Thoracic aorta (tissue), 2 donors: ENCODE measurements around the gene CTNNBL1. TPM values are rescaled to one million over a fixed set of nuclear protein-coding genes. Genes with fewer than 3 reads are reported as not detected.

ENCODE experiments used
- ATAC-seq: fragments of 150-250 bp; one replicate; pipeline ENCODE4 v1.8.0; 2017; ENCODE audit warnings: low read depth; ENCODE audit not compliant: insufficient number of reproducible peaks, low FRiP score
- DNase-seq: peaks from one replicate; pipeline ENCODE4 v3.0.0-alpha.2; 2020; ENCODE audit warnings: low spot score
- H3K27ac ChIP-seq, 2 donors: fragments of 200-600 bp; sonication (generic); 1 replicate in 1 of 2; 2 replicates in 1 of 2; pipeline ENCODE4 v1.5.1; 2016; ENCODE audit warnings: mild to moderate bottlenecking in 2 of 2, moderate library complexity in 2 of 2
- H3K27me3 ChIP-seq: fragments of 200-600 bp; sonication (generic); replicated peaks from 2 replicates; pipeline ENCODE4 v1.6.0; 2016; ENCODE audit warnings: mild to moderate bottlenecking; ENCODE audit not compliant: insufficient read depth
- H3K36me3 ChIP-seq: fragments of 200-600 bp; sonication (generic); one replicate; pipeline ENCODE4 v1.5.1; 2016
- H3K4me1 ChIP-seq, 2 donors: fragments of 200-600 bp; sonication (generic); 1 replicate in 1 of 2; 2 replicates in 1 of 2; pipeline versions ENCODE4 v1.5.1 to v1.6.0; 2016; ENCODE audit warnings: low read depth in 2 of 2, mild to moderate bottlenecking in 1 of 2; ENCODE audit not compliant: control insufficient read depth in 1 of 2
- H3K4me3 ChIP-seq: fragments of 200-600 bp; sonication (generic); 2 replicates; pipeline ENCODE4 v1.5.1; 2016; ENCODE audit warnings: mild to moderate bottlenecking
- H3K9me3 ChIP-seq: fragments of 200-600 bp; sonication (generic); 2 replicates; pipeline ENCODE4 v1.5.1; 2016
- CTCF ChIP-seq: fragments of 200-600 bp; sonication (generic); IDR thresholded peaks from one replicate; pipeline ENCODE4 v1.5.1; 2019; ENCODE audit warnings: antibody characterized with exemption
- total RNA-seq, 2 donors: library from RNA; depleted of rRNA; stranded (reverse); fragments of >200 nt; gene quantifications; one replicate each; pipeline versions ENCODE4 v1.1.0 to v1.2.3, GENCODE V29; 2016

Gene CTNNBL1
- total RNA-seq, 2 donors from 2014 or later: 22.6 to 34.3 TPM

- ATAC-seq (no peak), DNase-seq (no peak)
- Histone ChIP-seq H3K36me3 (no peaks in the 10 kb centered on the region), H3K9me3 (no peaks in the 10 kb centered on the region), H3K27ac (no peak overlapping the region), H3K4me1 (peaks cover 6 to 14% of the 10 kb centered on the region in 2 donors), H3K4me3 (peak overlapping the region; percentile 62), H3K27me3 (no peaks in the 10 kb centered on the region)
- TF ChIP-seq CTCF: no peak
Observed at GRCh38 chr20:37914367-37914671, 220.5 kb downstream of the CTNNBL1 start.

GRCh38 chr20:37914672-37915433, 221.0 kb downstream of the CTNNBL1 start:
- Histone ChIP-seq H3K4me3 (peak overlapping the region; percentile 62), H3K27ac (no peak overlapping the region)
- TF ChIP-seq CTCF: no peak

GRCh38 chr20:37915434-37915787, 221.6 kb downstream of the CTNNBL1 start:
- no peaks in the 10 kb centered on the region for H3K9me3 ChIP-seq
- no peaks in the 10 kb centered on the region for H3K27me3 ChIP-seq
- no peaks in the 10 kb centered on the region for H3K36me3 ChIP-seq
- ATAC-seq (no peak), DNase-seq (no peak)
- TF ChIP-seq CTCF: no peak
- H3K4me3 ChIP-seq: peak overlapping the region; percentile 62
- no peak overlapping the region for H3K27ac ChIP-seq
- peaks cover 6 to 14% of the 10 kb centered on the region in 2 donors for H3K4me1 ChIP-seq

More at GRCh38 chr20:37914672-37915433, 221.0 kb downstream of the CTNNBL1 start:
- Histone ChIP-seq H3K4me1 (peaks cover 6 to 14% of the 10 kb centered on the region in 2 donors), H3K9me3 (no peaks in the 10 kb centered on the region), H3K36me3 (no peaks in the 10 kb centered on the region), H3K27me3 (no peaks in the 10 kb centered on the region)
- no peak for ATAC-seq
- DNase-seq: no peak

- peaks cover 6 to 14% of the 10 kb centered on the region in 2 donors for H3K4me1 ChIP-seq
- no peaks in the 10 kb centered on the region for H3K9me3 ChIP-seq
- no peak overlapping the region for H3K4me3 ChIP-seq
- TF ChIP-seq CTCF: no peak
- no peaks in the 10 kb centered on the region for H3K36me3 ChIP-seq
- ATAC-seq (no peak), DNase-seq (no peak)
- no peak overlapping the region for H3K27ac ChIP-seq
- no peaks in the 10 kb centered on the region for H3K27me3 ChIP-seq
Observed at GRCh38 chr20:37915800-37916570, 222.2 kb downstream of the CTNNBL1 start.

- H3K4me1 ChIP-seq: peaks cover 6 to 14% of the 10 kb centered on the region in 2 donors
- H3K9me3 ChIP-seq: no peaks in the 10 kb centered on the region
- no peaks in the 10 kb centered on the region for H3K27me3 ChIP-seq
- H3K27ac ChIP-seq: no peak overlapping the region
- TF ChIP-seq CTCF: no peak
- no peak for DNase-seq
- no peak for ATAC-seq
- no peak overlapping the region for H3K4me3 ChIP-seq
- H3K36me3 ChIP-seq: no peaks in the 10 kb centered on the region
Observed at GRCh38 chr20:37917461-37917860, 223.6 kb downstream of the CTNNBL1 start.
